ENCODE data around the gene FNBP1. TPM values are rescaled to one million over a fixed set of nuclear protein-coding genes. Genes with fewer than 3 reads are reported as not detected.
"Not testable (repeated sequence)": the region's sequence is repeated elsewhere in the genome, so short reads cannot be mapped to it uniquely, and the experiment has no call there.

The FNBP1 gene
- total RNA-seq, 1 donor from 2014 or later = 51.2 TPM

GRCh38 chr9:129895376-129896268, 147.4 kb downstream of the FNBP1 start:
- no peak for DNase-seq (ENCODE audit: low read depth in 2 of 2)

GRCh38 chr9:129894120-129894823, 148.7 kb downstream of the FNBP1 start:
- no peak for DNase-seq (ENCODE audit: low read depth in 2 of 2)

- no peak for DNase-seq (ENCODE audit: low read depth in 2 of 2)
Observed at GRCh38 chr9:129891569-129891968, 151.4 kb downstream of the FNBP1 start.

GRCh38 chr9:129890718-129891299, 152.2 kb downstream of the FNBP1 start:
- DNase-seq (ENCODE audit: low read depth in 2 of 2) = not testable (repeated sequence)

GRCh38 chr9:129889941-129890717, 152.9 kb downstream of the FNBP1 start:
- no peak for DNase-seq (ENCODE audit: low read depth in 2 of 2)

- DNase-seq (ENCODE audit: low read depth in 2 of 2) = no peak
Observed at GRCh38 chr9:129889122-129889940, 153.7 kb downstream of the FNBP1 start.

- DNase-seq (ENCODE audit: low read depth in 2 of 2) = peak in 1 of 2 donors; percentile 16
Observed at GRCh38 chr9:129888293-129889121, 154.5 kb downstream of the FNBP1 start.

GRCh38 chr9:129887334-129888292, 155.4 kb downstream of the FNBP1 start:
- peak in 1 of 2 donors; percentile 74 for DNase-seq (ENCODE audit: low read depth in 2 of 2)

GRCh38 chr9:129886226-129887174, 156.5 kb downstream of the FNBP1 start:
- DNase-seq (ENCODE audit: low read depth in 2 of 2) = peak; percentile 50 to 59

GRCh38 chr9:129885670-129886106, 157.3 kb downstream of the FNBP1 start:
- DNase-seq (ENCODE audit: low read depth in 2 of 2) = peak; percentile 80 to 94

- DNase-seq (ENCODE audit: low read depth in 2 of 2) = peak in 1 of 2 donors; percentile 20
Observed at GRCh38 chr9:129885018-129885669, 157.8 kb downstream of the FNBP1 start.

- peak; percentile 54 to 67 for DNase-seq (ENCODE audit: low read depth in 2 of 2)
Observed at GRCh38 chr9:129884220-129885017, 158.6 kb downstream of the FNBP1 start.

GRCh38 chr9:129881547-129882324, 161.3 kb downstream of the FNBP1 start:
- DNase-seq (ENCODE audit: low read depth in 2 of 2) = no peak

GRCh38 chr9:129880654-129881546, 162.1 kb downstream of the FNBP1 start:
- DNase-seq (ENCODE audit: low read depth in 2 of 2) = no peak

Measured in lung microvascular endothelial cell (primary cell).